Liver (tissue), 9 donors: ENCODE measurements around the gene DOCK2. TPM values are rescaled to one million over a fixed set of nuclear protein-coding genes. Genes with fewer than 3 reads are reported as not detected.

Experiments
- DNase-seq: peaks from one replicate; pipeline ENCODE4 v3.0.0-alpha.2; 2017; ENCODE audit warnings: low spot score
- H3K27ac ChIP-seq, 2 donors: one replicate each; pipeline ENCODE4 v1.7.0; 2013; ENCODE audit warnings: inconsistent platforms in 2 of 2, low read length in 2 of 2, control low read depth in 1 of 2, low read depth in 1 of 2, mild to moderate bottlenecking in 1 of 2
- H3K27me3 ChIP-seq, 4 donors: one replicate each; pipeline versions ENCODE4 v1.6.1 to v1.7.0; 2013; ENCODE audit warnings: low read length in 3 of 4, inconsistent platforms in 1 of 4, mild to moderate bottlenecking in 1 of 4, moderate library complexity in 1 of 4; ENCODE audit not compliant: control insufficient read depth in 4 of 4, insufficient read depth in 4 of 4
- H3K36me3 ChIP-seq, 4 donors: one replicate each; pipeline versions ENCODE4 v1.6.1 to v1.7.0; 2013; ENCODE audit warnings: low read length in 3 of 4, mild to moderate bottlenecking in 3 of 4, low read depth in 1 of 4, moderate library complexity in 1 of 4; ENCODE audit not compliant: control insufficient read depth in 4 of 4, insufficient read depth in 3 of 4
- H3K4me1 ChIP-seq, 4 donors: one replicate each; pipeline versions ENCODE4 v1.6.1 to v1.7.0; 2013; ENCODE audit warnings: low read length in 3 of 4, mild to moderate bottlenecking in 3 of 4, moderate library complexity in 1 of 4; ENCODE audit not compliant: control insufficient read depth in 4 of 4, insufficient read depth in 4 of 4
- H3K4me3 ChIP-seq, 3 donors: one replicate each; pipeline versions ENCODE4 v1.6.1 to v1.7.0; 2013; ENCODE audit warnings: low read length in 3 of 3, control low read depth in 1 of 3, low read depth in 1 of 3, mild to moderate bottlenecking in 1 of 3
- H3K9ac ChIP-seq, 2 donors: one replicate each; pipeline ENCODE4 v1.7.0; 2013; ENCODE audit warnings: low read length in 2 of 2, mild to moderate bottlenecking in 2 of 2, moderate library complexity in 2 of 2, control low read depth in 1 of 2, low read depth in 1 of 2
- H3K9me3 ChIP-seq, 4 donors: one replicate each; pipeline versions ENCODE4 v1.6.1 to v1.7.0; 2013; ENCODE audit warnings: low read length in 3 of 4; ENCODE audit not compliant: control insufficient read depth in 4 of 4
- CTCF ChIP-seq: fragments of 150-350 bp; IDR thresholded peaks from 2 replicates; pipeline ENCODE4 v1.5.1; 2017; ENCODE audit warnings: improper control_type of control experiment, low read depth, low read length; ENCODE audit not compliant: missing input control
- EGR1 ChIP-seq, 2 donors: IDR thresholded peaks; 2 replicates each; pipeline ENCODE4 v1.6.1; 2016 to 2018; ENCODE audit warnings: antibody characterized with exemption in 2 of 2, low read depth in 2 of 2
- FOXA1 ChIP-seq: IDR thresholded peaks from 2 replicates; pipeline ENCODE4 v1.6.1; 2016; ENCODE audit warnings: antibody characterized with exemption
- FOXA2 ChIP-seq: IDR thresholded peaks from 2 replicates; pipeline ENCODE4 v1.6.1; 2016; ENCODE audit warnings: antibody characterized with exemption
- GABPA ChIP-seq, 2 donors: IDR thresholded peaks in 1 of 2; conservative IDR thresholded peaks in 1 of 2; 2 replicates each; pipeline ENCODE4 v1.6.1; 2016; ENCODE audit warnings: antibody characterized with exemption in 2 of 2, mild to moderate bottlenecking in 1 of 2, moderate library complexity in 1 of 2
- HNF4A ChIP-seq, 2 donors: conservative IDR thresholded peaks; 2 replicates each; pipeline ENCODE4 v1.6.1; 2016; ENCODE audit warnings: antibody characterized with exemption in 2 of 2, mild to moderate bottlenecking in 2 of 2
- HNF4G ChIP-seq: IDR thresholded peaks from 2 replicates; pipeline ENCODE4 v1.6.1; 2016; ENCODE audit warnings: antibody characterized with exemption
- JUND ChIP-seq, 2 donors: IDR thresholded peaks; 2 replicates each; pipeline ENCODE4 v1.6.1; 2016; ENCODE audit warnings: antibody characterized with exemption in 2 of 2
- NR2F2 ChIP-seq: IDR thresholded peaks from 2 replicates; pipeline ENCODE4 v1.6.1; 2016; ENCODE audit warnings: antibody characterized with exemption
- RAD21 ChIP-seq, 2 donors: IDR thresholded peaks; 2 replicates each; pipeline ENCODE4 v1.6.1; 2016; ENCODE audit warnings: antibody characterized with exemption in 2 of 2, mild to moderate bottlenecking in 2 of 2
- RXRA ChIP-seq, 2 donors: IDR thresholded peaks; 2 replicates each; pipeline ENCODE4 v1.6.1; 2017 to 2018; ENCODE audit warnings: antibody characterized with exemption in 2 of 2, mild to moderate bottlenecking in 1 of 2
- SP1 ChIP-seq: IDR thresholded peaks from 2 replicates; pipeline ENCODE4 v1.6.1; 2018; ENCODE audit warnings: antibody characterized with exemption, mild to moderate bottlenecking
- TAF1 ChIP-seq: conservative IDR thresholded peaks from 2 replicates; pipeline ENCODE4 v1.6.1; 2016; ENCODE audit warnings: antibody characterized with exemption, mild to moderate bottlenecking
- YY1 ChIP-seq: IDR thresholded peaks from 2 replicates; pipeline ENCODE4 v1.6.1; 2016; ENCODE audit warnings: antibody characterized with exemption, mild to moderate bottlenecking
- WGBS: extraction: QIAGEN DNeasy Blood & Tissue Kit; methylation state at CpG from one replicate; pipeline ENCODE4 v1.1.7; 2013; 5-methylcytosine and 5-hydroxymethylcytosine counted together
- polyA plus RNA-seq, 2 donors: library from polyadenylated mRNA; stranded (reverse) in 1 of 2; unstranded in 1 of 2; fragments of 200-250 nt in 1 of 2; fragments of >200 nt in 1 of 2; fragmentation: Nextera tagmentation in 1 of 2; extraction: Ambion mirVana in 1 of 2; gene quantifications; one replicate each; pipeline versions ENCODE4 v1.2.1 to v1.2.3, GENCODE V29; 2013 to 2015
- total RNA-seq, 2 donors: library from RNA; depleted of rRNA; stranded (reverse); fragments of >200 nt; gene quantifications; one replicate each; pipeline ENCODE4 v1.2.3, GENCODE V29; 2014
- TF ChIP-seq, protein P1 (sequence below): IDR thresholded peaks from 2 replicates; pipeline ENCODE4 v1.6.1; 2016; ENCODE audit warnings: antibody characterized with exemption
- TF ChIP-seq, protein P2 (sequence below): IDR thresholded peaks from 2 replicates; pipeline ENCODE4 v1.6.1; 2016; ENCODE audit warnings: antibody characterized with exemption
- donor health status: healthy.
- donor health status: healthy.
- donor health status: healthy.
- donor health status: healthy.
- donor health status: healthy.

Gene DOCK2
- total and polyA plus RNA-seq, 4 donors: 2.3 to 26.6 (median 8.2) TPM

- WGBS: 66% methylated on average over 4 of the region's 4 CpGs
- no peaks in the 10 kb centered on the region for H3K27me3 ChIP-seq
- TF ChIP-seq JUND (IDR thresholded peaks at IDR 0.05): no peak
- TF ChIP-seq CTCF: no peak
- TF ChIP-seq YY1: no peak
- TF ChIP-seq FOXA1: no peak
- DNase-seq: no peak
- peaks cover 0 to 2% (median 0%) of the 10 kb centered on the region in 4 donors for H3K9me3 ChIP-seq
- H3K4me3 ChIP-seq: no peak overlapping the region
- no peaks in the 10 kb centered on the region for H3K4me1 ChIP-seq
- no peaks in the 10 kb centered on the region for H3K36me3 ChIP-seq
- no peak overlapping the region for H3K9ac ChIP-seq
- H3K27ac ChIP-seq: no peak overlapping the region
These were observed 162.0 kb downstream of the DOCK2 start for GRCh38 chr5:169798906-169799660.

GRCh38 chr5:169801324-169801777, 164.3 kb downstream of the DOCK2 start:
- Histone ChIP-seq H3K9ac (no peak overlapping the region), H3K27ac (no peak overlapping the region), H3K36me3 (no peaks in the 10 kb centered on the region), H3K4me1 (no peaks in the 10 kb centered on the region), H3K27me3 (no peaks in the 10 kb centered on the region), H3K4me3 (no peak overlapping the region), H3K9me3 (no peaks in the 10 kb centered on the region)
- 65% methylated on average over 6 of the region's 6 CpGs for WGBS
- TF ChIP-seq, protein P1, sequence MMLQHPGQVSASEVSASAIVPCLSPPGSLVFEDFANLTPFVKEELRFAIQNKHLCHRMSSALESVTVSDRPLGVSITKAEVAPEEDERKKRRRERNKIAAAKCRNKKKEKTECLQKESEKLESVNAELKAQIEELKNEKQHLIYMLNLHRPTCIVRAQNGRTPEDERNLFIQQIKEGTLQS: no peak
- no peak for TF ChIP-seq RAD21 (IDR thresholded peaks at IDR 0.05)
- no peak for TF ChIP-seq GABPA (IDR thresholded peaks at IDR 0.05 in 1 of 2, conservative IDR thresholded peaks at IDR 0.05 in 1 of 2)
- no peak for TF ChIP-seq FOXA2
- TF ChIP-seq EGR1 (IDR thresholded peaks at IDR 0.05; ENCODE audit: low read depth in 2 of 2): no peak
- TF ChIP-seq SP1: no peak
- TF ChIP-seq CTCF: no peak
- TF ChIP-seq YY1: no peak
- no peak for TF ChIP-seq NR2F2
- no peak for TF ChIP-seq JUND (IDR thresholded peaks at IDR 0.05)
- no peak for TF ChIP-seq TAF1
- TF ChIP-seq HNF4A (conservative IDR thresholded peaks at IDR 0.05): no peak
- DNase-seq: no peak

DNA sequence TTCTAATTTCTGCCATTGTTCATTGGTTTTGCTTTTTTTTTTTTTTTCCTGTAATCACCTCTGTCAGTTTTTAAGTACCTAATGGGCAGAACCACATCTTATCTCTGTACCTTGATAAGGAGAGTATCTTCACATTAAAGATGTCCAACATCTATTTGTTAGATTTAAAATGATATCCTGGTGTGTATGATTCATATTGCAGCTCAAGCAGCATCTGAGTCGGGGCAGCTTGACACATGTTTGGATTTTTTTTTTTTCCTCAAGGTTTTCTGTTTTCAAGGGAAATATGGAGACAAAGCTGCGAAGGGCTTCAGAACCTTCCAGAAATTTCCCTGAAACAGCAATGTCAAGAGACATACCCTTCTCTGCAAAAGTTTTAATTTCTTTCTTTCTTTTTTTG, 164.7 kb downstream of the DOCK2 start:
- Histone ChIP-seq H3K4me1 (no peaks in the 10 kb centered on the region), H3K4me3 (no peak overlapping the region), H3K9ac (no peak overlapping the region), H3K9me3 (no peaks in the 10 kb centered on the region), H3K36me3 (no peaks in the 10 kb centered on the region), H3K27me3 (no peaks in the 10 kb centered on the region), H3K27ac (no peak overlapping the region)
- 79% methylated on average over 2 of the region's 2 CpGs for WGBS
- TF ChIP-seq EGR1 (IDR thresholded peaks at IDR 0.05; ENCODE audit: low read depth in 2 of 2) (no peak), TAF1 (no peak), FOXA2 (no peak), YY1 (no peak), NR2F2 (no peak), HNF4G (no peak), FOXA1 (no peak), SP1 (no peak), JUND (IDR thresholded peaks at IDR 0.05) (no peak), RAD21 (IDR thresholded peaks at IDR 0.05) (no peak), RXRA (IDR thresholded peaks at IDR 0.05) (no peak)
- TF ChIP-seq, protein P2, sequence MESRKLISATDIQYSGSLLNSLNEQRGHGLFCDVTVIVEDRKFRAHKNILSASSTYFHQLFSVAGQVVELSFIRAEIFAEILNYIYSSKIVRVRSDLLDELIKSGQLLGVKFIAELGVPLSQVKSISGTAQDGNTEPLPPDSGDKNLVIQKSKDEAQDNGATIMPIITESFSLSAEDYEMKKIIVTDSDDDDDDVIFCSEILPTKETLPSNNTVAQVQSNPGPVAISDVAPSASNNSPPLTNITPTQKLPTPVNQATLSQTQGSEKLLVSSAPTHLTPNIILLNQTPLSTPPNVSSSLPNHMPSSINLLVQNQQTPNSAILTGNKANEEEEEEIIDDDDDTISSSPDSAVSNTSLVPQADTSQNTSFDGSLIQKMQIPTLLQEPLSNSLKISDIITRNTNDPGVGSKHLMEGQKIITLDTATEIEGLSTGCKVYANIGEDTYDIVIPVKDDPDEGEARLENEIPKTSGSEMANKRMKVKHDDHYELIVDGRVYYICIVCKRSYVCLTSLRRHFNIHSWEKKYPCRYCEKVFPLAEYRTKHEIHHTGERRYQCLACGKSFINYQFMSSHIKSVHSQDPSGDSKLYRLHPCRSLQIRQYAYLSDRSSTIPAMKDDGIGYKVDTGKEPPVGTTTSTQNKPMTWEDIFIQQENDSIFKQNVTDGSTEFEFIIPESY: no peak
- TF ChIP-seq, protein P1: no peak
- no peak for DNase-seq
